HEK293 (cell line): ENCODE data around the gene C3orf20.

Source experiments
- CTCF ChIP-seq: fragments of 450-650 bp; formaldehyde crosslinking; IDR thresholded peaks from 2 replicates; pipeline ENCODE4 v1.5.1; 2016; ENCODE audit warnings: missing biosample characterization, missing genetic modification characterization
- GLIS1 ChIP-seq: fragments of 450-650 bp; formaldehyde crosslinking; IDR thresholded peaks from 2 replicates; pipeline ENCODE4 v1.5.1; 2016; ENCODE audit warnings: missing biosample characterization, missing genetic modification characterization
- RBAK ChIP-seq: fragments of 450-650 bp; formaldehyde crosslinking; IDR thresholded peaks from 2 replicates; pipeline ENCODE4 v1.5.1; 2016; ENCODE audit warnings: missing biosample characterization, missing genetic modification characterization
- TSHZ1 ChIP-seq: fragments of 450-650 bp; formaldehyde crosslinking; IDR thresholded peaks from 2 replicates; pipeline ENCODE4 v1.5.1; 2016; ENCODE audit warnings: missing biosample characterization, missing genetic modification characterization, borderline replicate concordance
- ZNF112 ChIP-seq: fragments of 450-650 bp; formaldehyde crosslinking; IDR thresholded peaks from 2 replicates; pipeline ENCODE4 v1.5.0; 2017; ENCODE audit warnings: missing biosample characterization, missing genetic modification characterization

- TF ChIP-seq TSHZ1 (tag by site-specific recombination), result no peak
- TF ChIP-seq CTCF (tag by site-specific recombination), result no peak
- no peak for TF ChIP-seq ZNF112 (tag by site-specific recombination)
- TF ChIP-seq GLIS1 (tag by site-specific recombination), result no peak
- TF ChIP-seq RBAK (tag by site-specific recombination), result no peak
These were observed 46.5 kb upstream of the C3orf20 start for GRCh38 chr3:14628406-14628805.
